Chondrocyte (in vitro differentiated cells): ENCODE results near the gene ZNF598. TPM values are rescaled to one million over a fixed set of nuclear protein-coding genes. Genes with fewer than 3 reads are reported as not detected.
"Not testable (repeated sequence)": the region's sequence is repeated elsewhere in the genome, so short reads cannot be mapped to it uniquely, and the experiment has no call there.

Experiments
- DNase-seq: peaks from one replicate; pipeline ENCODE4 v3.0.0; 2021; ENCODE audit warnings: mixed read lengths, low spot score
- H3K27ac Mint-ChIP-seq: one replicate; pipeline ENCODE4 v1.8.0; 2021; ENCODE audit warnings: mild to moderate bottlenecking, moderate library complexity, mixed read lengths; ENCODE audit not compliant: unreplicated experiment
- H3K27me3 Mint-ChIP-seq: 2 replicates; pipeline ENCODE4 v1.8.0; 2021; ENCODE audit warnings: low read depth, mixed read lengths
- H3K36me3 Mint-ChIP-seq: 2 replicates; pipeline ENCODE4 v1.8.0; 2021; ENCODE audit warnings: low read depth, mixed read lengths
- H3K4me1 Mint-ChIP-seq: 2 replicates; pipeline ENCODE4 v1.8.0; 2021; ENCODE audit warnings: low read depth, mild to moderate bottlenecking, mixed read lengths
- H3K4me3 Mint-ChIP-seq: one replicate; pipeline ENCODE4 v1.8.0; 2021; ENCODE audit warnings: mild to moderate bottlenecking, moderate library complexity, mixed read lengths; ENCODE audit not compliant: unreplicated experiment
- H3K9me3 Mint-ChIP-seq: 2 replicates; pipeline ENCODE4 v1.8.0; 2021; ENCODE audit warnings: low read depth, mixed read lengths
- total RNA-seq: library from RNA; stranded (reverse); gene quantifications from 3 replicates; pipeline ENCODE4 v1.2.1, GENCODE V29; 2021
- TF ChIP-seq, protein P1 (sequence below): fragments of 200-600 bp; sonication (generic); IDR thresholded peaks from 2 replicates; pipeline ENCODE4 v1.5.0; 2021; ENCODE audit warnings: antibody characterized with exemption, mild to moderate bottlenecking, moderate library complexity

The ZNF598 gene
- total RNA-seq, 1 donor from 2014 or later: 41.7 TPM

DNA sequence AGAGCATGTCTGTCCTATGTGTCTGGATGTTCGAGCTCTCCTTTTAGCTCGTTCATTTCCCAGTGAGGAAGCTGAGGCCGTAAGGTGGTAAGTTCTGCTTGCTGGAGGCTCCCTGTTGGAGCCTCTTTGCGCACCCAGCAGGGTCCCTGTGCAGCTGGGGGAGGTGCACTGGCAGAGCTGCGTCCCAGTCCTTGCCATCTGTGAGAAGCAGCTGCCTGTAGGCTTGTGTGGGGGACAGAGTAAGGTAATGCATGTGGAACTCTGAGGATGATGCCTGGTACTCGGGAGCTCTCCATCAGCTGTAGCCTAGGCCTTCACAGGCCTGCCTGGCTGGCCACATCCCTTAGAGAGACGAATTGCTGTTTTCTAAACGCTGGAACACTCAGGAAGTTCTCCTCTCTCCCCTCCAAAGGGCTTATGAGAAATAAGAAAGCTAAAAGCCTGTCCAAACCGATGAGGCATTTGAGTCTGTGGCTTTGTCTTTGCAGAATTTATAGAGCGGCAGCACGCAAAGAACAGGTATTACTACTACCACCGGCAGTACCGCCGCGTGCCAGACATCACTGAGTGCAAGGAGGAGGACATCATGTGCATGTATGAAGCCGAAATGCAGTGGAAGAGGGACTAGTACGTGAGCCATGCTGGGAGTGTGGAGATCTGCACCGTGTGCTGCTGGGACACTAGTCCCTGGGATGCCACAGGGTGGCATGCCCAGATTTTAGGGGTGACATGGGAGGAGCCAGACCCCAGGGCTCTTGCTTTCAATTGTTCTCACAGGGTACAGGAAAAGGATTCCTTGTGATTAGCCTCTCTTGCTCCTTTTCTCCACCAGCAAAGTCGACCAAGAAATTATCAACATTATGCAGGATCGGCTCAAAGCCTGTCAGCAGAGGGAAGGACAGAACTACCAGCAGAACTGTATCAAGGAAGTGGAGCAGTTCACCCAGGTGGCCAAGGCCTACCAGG lies 48.7 kb downstream of the ZNF598 start:
- Mint-ChIP-seq H3K27ac (peak overlapping the region; percentile 96), H3K4me3 (peak overlapping the region; percentile 97), H3K27me3 (no peaks in the 10 kb centered on the region), H3K36me3 (peaks cover 15% of the 10 kb centered on the region), H3K9me3 (no peaks in the 10 kb centered on the region), H3K4me1 (peaks cover 50% of the 10 kb centered on the region)
- TF ChIP-seq, protein P1, sequence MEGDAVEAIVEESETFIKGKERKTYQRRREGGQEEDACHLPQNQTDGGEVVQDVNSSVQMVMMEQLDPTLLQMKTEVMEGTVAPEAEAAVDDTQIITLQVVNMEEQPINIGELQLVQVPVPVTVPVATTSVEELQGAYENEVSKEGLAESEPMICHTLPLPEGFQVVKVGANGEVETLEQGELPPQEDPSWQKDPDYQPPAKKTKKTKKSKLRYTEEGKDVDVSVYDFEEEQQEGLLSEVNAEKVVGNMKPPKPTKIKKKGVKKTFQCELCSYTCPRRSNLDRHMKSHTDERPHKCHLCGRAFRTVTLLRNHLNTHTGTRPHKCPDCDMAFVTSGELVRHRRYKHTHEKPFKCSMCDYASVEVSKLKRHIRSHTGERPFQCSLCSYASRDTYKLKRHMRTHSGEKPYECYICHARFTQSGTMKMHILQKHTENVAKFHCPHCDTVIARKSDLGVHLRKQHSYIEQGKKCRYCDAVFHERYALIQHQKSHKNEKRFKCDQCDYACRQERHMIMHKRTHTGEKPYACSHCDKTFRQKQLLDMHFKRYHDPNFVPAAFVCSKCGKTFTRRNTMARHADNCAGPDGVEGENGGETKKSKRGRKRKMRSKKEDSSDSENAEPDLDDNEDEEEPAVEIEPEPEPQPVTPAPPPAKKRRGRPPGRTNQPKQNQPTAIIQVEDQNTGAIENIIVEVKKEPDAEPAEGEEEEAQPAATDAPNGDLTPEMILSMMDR: no peak
- DNase-seq: no peak

DNA sequence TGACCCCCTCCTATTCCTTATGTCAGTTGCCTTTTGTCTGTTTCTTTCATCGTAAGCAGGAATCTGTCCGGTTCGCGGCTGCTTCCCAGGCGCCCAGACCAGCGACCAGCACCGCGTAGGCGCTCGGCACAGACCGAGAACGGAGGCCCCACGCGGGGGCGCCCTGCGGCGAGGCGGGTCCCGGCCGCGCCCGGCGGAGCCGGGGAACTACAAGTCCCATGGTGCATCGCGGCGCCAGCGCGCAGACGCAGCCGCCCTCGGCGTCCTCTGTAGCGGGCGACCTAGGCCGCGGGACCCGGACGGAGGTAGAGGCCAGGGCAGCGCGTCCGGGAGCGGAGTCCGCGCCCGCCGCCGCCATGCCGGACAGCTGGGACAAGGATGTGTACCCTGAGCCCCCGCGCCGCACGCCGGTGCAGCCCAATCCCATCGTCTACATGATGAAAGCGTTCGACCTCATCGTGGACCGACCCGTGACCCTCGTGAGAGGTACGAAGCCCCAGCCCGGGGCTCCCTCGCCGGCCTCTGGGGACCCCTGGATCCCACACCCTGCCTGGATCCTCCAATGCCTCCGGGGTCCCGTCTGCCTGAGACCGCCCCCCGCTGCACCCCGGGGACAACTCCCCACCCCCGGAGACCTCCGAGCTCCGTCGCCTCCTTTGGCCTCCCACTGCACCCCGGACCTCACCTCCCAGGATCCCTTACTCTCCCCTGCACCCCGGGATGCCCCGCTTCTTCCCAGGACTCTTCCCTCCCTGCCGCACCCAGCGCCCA lies 50.2 kb downstream of the ZNF598 start, which contains the start of gene NDUFB10:
Gene NDUFB10 (plus strand): TSS at position 270 of the 771 bp plus-strand sequence. CDS start 87 bp downstream, at position 357.
- H3K4me3 Mint-ChIP-seq: peak within 1 kb of the TSS; percentile 97
- peaks cover 44% of the 10 kb centered on the region for H3K4me1 Mint-ChIP-seq
- H3K9me3 Mint-ChIP-seq: no peaks in the 10 kb centered on the region
- H3K36me3 Mint-ChIP-seq: peaks cover 15% of the 10 kb centered on the region
- no peaks in the 10 kb centered on the region for H3K27me3 Mint-ChIP-seq
- peak; percentile 85 for DNase-seq
- TF ChIP-seq, protein P1: peak; percentile 81
- H3K27ac Mint-ChIP-seq: peak within 1 kb of the TSS; percentile 96

DNA sequence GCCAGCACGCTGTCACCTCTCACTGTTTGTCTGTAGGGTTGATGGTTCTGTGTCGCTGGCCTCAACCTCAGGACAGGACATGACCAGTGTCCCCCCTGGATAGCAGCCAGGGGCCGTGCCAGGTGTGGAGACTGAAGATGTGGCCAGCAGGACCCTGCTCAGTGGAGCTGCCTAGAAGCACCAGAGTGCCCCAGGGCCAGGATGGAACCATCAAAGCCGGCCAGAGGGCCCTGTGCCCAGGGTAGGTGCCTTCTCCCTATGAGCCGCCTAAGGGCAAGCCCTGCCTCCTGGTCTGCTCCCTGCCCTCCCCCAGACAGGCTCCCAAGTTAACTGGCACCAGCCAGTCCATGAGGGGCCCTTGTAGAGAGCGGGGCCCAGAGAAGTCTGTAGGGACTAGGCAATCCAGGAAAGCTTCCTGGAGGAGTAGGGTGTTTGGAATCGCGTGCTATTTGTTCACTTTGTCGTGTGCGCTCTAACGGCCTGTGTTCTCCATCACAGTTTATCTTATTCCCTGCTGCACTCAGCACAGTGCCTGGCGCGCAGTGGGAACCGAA lies 50.8 kb downstream of the ZNF598 start:
- Mint-ChIP-seq H3K27ac (peak overlapping the region; percentile 59), H3K4me1 (peaks cover 40% of the 10 kb centered on the region), H3K9me3 (no peaks in the 10 kb centered on the region), H3K27me3 (no peaks in the 10 kb centered on the region), H3K36me3 (peaks cover 12% of the 10 kb centered on the region), H3K4me3 (peak overlapping the region; percentile 97)
- TF ChIP-seq, protein P1: no peak
- no peak for DNase-seq

DNA sequence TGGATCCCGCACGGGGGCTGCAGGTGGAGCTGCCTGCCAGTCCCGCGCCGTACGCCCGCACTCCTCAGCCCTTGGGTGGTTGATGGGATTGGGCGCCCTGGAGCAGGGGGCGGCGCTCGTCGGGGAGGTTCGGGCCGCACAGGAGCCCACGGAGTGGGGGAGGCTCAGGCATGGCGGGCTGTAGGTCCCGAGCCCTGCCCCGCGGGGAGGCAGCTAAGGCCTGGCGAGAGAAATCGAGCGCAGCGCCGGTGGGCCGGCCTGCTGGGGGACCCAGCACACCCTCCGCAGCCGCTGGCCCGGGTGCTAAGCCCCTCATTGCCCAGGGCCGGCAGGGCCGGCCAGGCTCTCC lies 51.5 kb downstream of the ZNF598 start:
- H3K4me3 Mint-ChIP-seq, H3K36me3 Mint-ChIP-seq, H3K27me3 Mint-ChIP-seq, H3K27ac Mint-ChIP-seq, H3K9me3 Mint-ChIP-seq: not testable (repeated sequence)
- H3K4me1 Mint-ChIP-seq: peaks cover 33% of the 10 kb centered on the region
- DNase-seq: peak; percentile 75

DNA sequence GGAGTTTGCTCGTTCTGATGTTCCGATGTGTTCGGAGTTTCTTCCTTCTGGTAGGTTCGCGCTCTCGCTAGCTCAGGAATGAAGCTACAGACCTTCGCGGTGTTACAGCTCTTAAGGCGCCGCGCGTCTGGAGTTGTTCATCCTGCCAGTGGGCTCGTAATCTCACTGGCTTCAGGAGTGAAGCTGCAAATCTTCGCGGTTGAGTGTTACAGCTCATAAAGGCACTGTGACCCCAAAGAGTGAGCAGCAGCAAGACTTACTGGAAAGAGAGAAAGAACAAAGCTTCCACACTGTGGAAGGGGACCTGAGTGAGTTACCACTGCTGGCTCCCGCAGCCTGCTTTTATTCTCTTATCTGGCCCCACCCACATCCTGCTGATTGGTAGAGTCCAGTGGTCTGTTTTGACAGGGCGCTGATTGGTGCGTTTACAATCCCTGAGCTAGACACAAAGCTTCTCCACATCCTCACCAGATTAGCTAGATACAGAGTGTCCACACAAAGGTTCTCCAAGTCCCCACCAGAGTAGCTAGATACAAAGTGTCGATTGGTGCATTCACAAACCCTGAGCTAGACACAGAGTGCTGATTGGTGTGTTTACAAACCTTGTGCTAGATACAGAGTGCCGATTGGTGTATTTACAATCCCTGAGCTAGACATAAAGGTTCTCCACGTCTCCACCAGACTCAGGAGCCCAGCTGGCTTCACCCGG lies 52.0 kb downstream of the ZNF598 start:
- not testable (repeated sequence) for H3K36me3 Mint-ChIP-seq, H3K4me3 Mint-ChIP-seq, DNase-seq, H3K9me3 Mint-ChIP-seq, H3K27me3 Mint-ChIP-seq, H3K27ac Mint-ChIP-seq
- H3K4me1 Mint-ChIP-seq: peaks cover 28% of the 10 kb centered on the region
